H1 (cell line): ENCODE results near the gene TRIM22. TPM values are rescaled to one million over a fixed set of nuclear protein-coding genes. Genes with fewer than 3 reads are reported as not detected.

Experiments used
- CTCF ChIA-PET: fragments of 300-600 bp; sonication (Branson Sonifier 250); formaldehyde crosslinking; loops from one replicate; lab custom pipeline; 2021; ENCODE audit not compliant: partially characterized antibody; lab: Charles Lee
- POLR2A ChIA-PET: fragments of 300-600 bp; sonication (Branson Sonifier 250); formaldehyde crosslinking; loops from one replicate; lab custom pipeline; 2021; ENCODE audit warnings: inconsistent platforms; ENCODE audit not compliant: partially characterized antibody; lab: Charles Lee
- DNase-seq, 2 experiments: peaks; one replicate each; pipeline versions ENCODE4 v3.0.0 to v3.0.0-alpha.2; 2010 to 2022; ENCODE audit warnings: low spot score in 2 of 2, low read depth in 1 of 2, mixed read lengths in 1 of 2
- FAIRE-seq: peaks from 2 replicates; lab custom pipeline; 2011; peaks lifted over from hg19 to GRCh38; lab: Jason Lieb, UNC
- H2AFZ ChIP-seq: 2 replicates; pipeline ENCODE4 v1.8.1; 2012; ENCODE audit warnings: low read length, inconsistent platforms
- H2AK5ac ChIP-seq: 2 replicates; pipeline ENCODE4 v1.6.1; 2013; ENCODE audit warnings: low read depth, low read length
- H2BK120ac ChIP-seq: replicated peaks from 2 replicates; pipeline ENCODE3; 2013; ENCODE audit warnings: low read depth, low read length, inconsistent platforms
- H2BK12ac ChIP-seq: 2 replicates; pipeline ENCODE4 v1.6.1; 2013; ENCODE audit warnings: low read depth, low read length
- H2BK15ac ChIP-seq: 2 replicates; pipeline ENCODE4 v1.6.1; 2013; ENCODE audit warnings: low read length
- H2BK20ac ChIP-seq: 2 replicates; pipeline ENCODE4 v1.6.1; 2013; ENCODE audit warnings: low read length
- H2BK5ac ChIP-seq: 2 replicates; pipeline ENCODE4 v1.6.1; 2013; ENCODE audit warnings: low read depth, low read length
- H3K14ac ChIP-seq: 2 replicates; pipeline ENCODE4 v1.6.1; 2013; ENCODE audit warnings: inconsistent platforms; ENCODE audit not compliant: insufficient read length
- H3K18ac ChIP-seq: 2 replicates; pipeline ENCODE4 v1.6.1; 2013; ENCODE audit warnings: low read length; ENCODE audit errors: extremely low read depth
- H3K23ac ChIP-seq: 2 replicates; pipeline ENCODE4 v1.6.1; 2013; ENCODE audit warnings: inconsistent platforms; ENCODE audit not compliant: insufficient read length
- H3K23me2 ChIP-seq: 2 replicates; pipeline ENCODE4 v1.6.1; 2013; ENCODE audit warnings: low read depth, low read length
- H3K27ac ChIP-seq: 2 replicates; pipeline ENCODE4 v1.6.1; 2011; ENCODE audit warnings: low read depth, low read length, inconsistent platforms
- H3K27me3 ChIP-seq, 4 experiments: replicated peaks in 1 of 4; 1 replicate in 1 of 4; 2 replicates in 3 of 4; pipeline versions ENCODE4 v1.6.1 to v1.8.1; 2011 to 2013; ENCODE audit warnings: low read length in 3 of 4, mild to moderate bottlenecking in 3 of 4, inconsistent platforms in 2 of 4, mixed read lengths in 2 of 4, moderate library complexity in 1 of 4; ENCODE audit not compliant: control insufficient read depth in 3 of 4, insufficient read depth in 3 of 4; ENCODE audit errors: extremely low read depth in 1 of 4
- H3K36me3 ChIP-seq, 4 experiments: 2 replicates each; pipeline versions ENCODE4 v1.6.1 to v1.8.1; 2011 to 2013; ENCODE audit warnings: mild to moderate bottlenecking in 4 of 4, low read length in 3 of 4, moderate library complexity in 2 of 4, control low read depth in 1 of 4, inconsistent platforms in 1 of 4; ENCODE audit not compliant: insufficient read depth in 4 of 4, control insufficient read depth in 2 of 4
- H3K4ac ChIP-seq: replicated peaks from 2 replicates; pipeline ENCODE3; 2013; ENCODE audit warnings: low read length, low read depth, mixed read lengths, inconsistent platforms; ENCODE audit not compliant: insufficient read length
- H3K4me1 ChIP-seq, 4 experiments: replicated peaks in 1 of 4; 1 replicate in 1 of 4; 2 replicates in 3 of 4; pipeline versions ENCODE4 v1.6.1 to v1.8.1; 2011 to 2013; ENCODE audit warnings: low read length in 3 of 4, inconsistent platforms in 2 of 4, mixed read lengths in 1 of 4; ENCODE audit not compliant: insufficient read depth in 4 of 4, control insufficient read depth in 3 of 4
- H3K4me2 ChIP-seq, 2 experiments: 2 replicates each; pipeline versions ENCODE4 v1.6.1 to v1.8.1; 2011 to 2013; ENCODE audit warnings: low read depth in 2 of 2, low read length in 2 of 2, control low read depth in 1 of 2, inconsistent platforms in 1 of 2, mild to moderate bottlenecking in 1 of 2; ENCODE audit not compliant: insufficient read depth in 1 of 2
- H3K4me3 ChIP-seq, 4 experiments: fragments of 200-600, 300-600 bp in 1 of 4; sonication (generic), shearing (Covaris generic), sonication (Bioruptor Twin) in 1 of 4; 2 replicates each; pipeline versions ENCODE4 v1.5.1 to v1.8.1; 2011 to 2016; ENCODE audit warnings: low read length in 4 of 4, low read depth in 3 of 4, control low read depth in 2 of 4, inconsistent platforms in 2 of 4, mild to moderate bottlenecking in 2 of 4, mixed read lengths in 1 of 4, moderate library complexity in 1 of 4; ENCODE audit not compliant: insufficient read depth in 2 of 4; ENCODE audit errors: extremely low read depth in 1 of 4
- H3K56ac ChIP-seq: replicated peaks from 2 replicates; pipeline ENCODE3; 2013; ENCODE audit warnings: low read depth, mild to moderate bottlenecking, mixed read lengths, low read length, inconsistent platforms; ENCODE audit not compliant: insufficient read length
- H3K79me1 ChIP-seq: 2 replicates; pipeline ENCODE4 v1.6.1; 2013; ENCODE audit warnings: low read depth, low read length, control low read depth
- H3K79me2 ChIP-seq, 2 experiments: 2 replicates each; pipeline versions ENCODE4 v1.6.1 to v1.8.1; 2012 to 2013; ENCODE audit warnings: low read length in 2 of 2, mild to moderate bottlenecking in 2 of 2, inconsistent platforms in 1 of 2; ENCODE audit not compliant: insufficient read depth in 2 of 2, control insufficient read depth in 1 of 2
- H3K9ac ChIP-seq, 4 experiments: replicated peaks in 1 of 4; 1 replicate in 1 of 4; 2 replicates in 3 of 4; pipeline versions ENCODE4 v1.6.1 to v1.8.1; 2011 to 2013; ENCODE audit warnings: low read depth in 3 of 4, low read length in 3 of 4, control low read depth in 2 of 4, mild to moderate bottlenecking in 2 of 4, moderate library complexity in 2 of 4, inconsistent platforms in 1 of 4; ENCODE audit errors: extremely low read depth in 1 of 4
- H3K9me3 ChIP-seq, 2 experiments: 2 replicates each; pipeline versions ENCODE4 v1.6.1 to v1.8.1; 2012 to 2013; ENCODE audit warnings: mild to moderate bottlenecking in 2 of 2, moderate library complexity in 2 of 2, control low read depth in 1 of 2, inconsistent platforms in 1 of 2, low read depth in 1 of 2, low read length in 1 of 2, mixed read lengths in 1 of 2; ENCODE audit not compliant: insufficient read depth in 2 of 2
- H4K20me1 ChIP-seq, 2 experiments: replicated peaks in 1 of 2; 2 replicates each; pipeline versions ENCODE3 to v1.8.1; 2011 to 2013; ENCODE audit warnings: inconsistent platforms in 2 of 2, low read length in 2 of 2, mild to moderate bottlenecking in 1 of 2; ENCODE audit not compliant: insufficient read depth in 2 of 2, control insufficient read depth in 1 of 2
- H4K5ac ChIP-seq: 2 replicates; pipeline ENCODE4 v1.6.1; 2013; ENCODE audit warnings: low read length, low read depth, mixed read lengths, inconsistent platforms; ENCODE audit not compliant: insufficient read length
- H4K8ac ChIP-seq: 2 replicates; pipeline ENCODE4 v1.8.0; 2013; ENCODE audit warnings: mild to moderate bottlenecking, moderate library complexity, low read length, inconsistent platforms; ENCODE audit not compliant: insufficient read depth; ENCODE audit errors: extremely low read depth
- H4K91ac ChIP-seq: replicated peaks from 2 replicates; pipeline ENCODE3; 2013; ENCODE audit warnings: low read length, mixed read lengths, inconsistent platforms; ENCODE audit not compliant: insufficient read length
- CEBPB ChIP-seq: IDR thresholded peaks from 2 replicates; pipeline ENCODE4 v1.6.1; 2012; ENCODE audit warnings: low read depth, low read length
- GTF2F1 ChIP-seq: IDR thresholded peaks from 2 replicates; pipeline ENCODE4 v1.6.1; 2012; ENCODE audit warnings: low read depth, low read length, improper control_type of control experiment, borderline replicate concordance
- TAF1 ChIP-seq: IDR thresholded peaks from 2 replicates; pipeline ENCODE4 v1.6.1; 2011; ENCODE audit warnings: mild to moderate bottlenecking, low read depth, low read length
- TCF12 ChIP-seq: IDR thresholded peaks from 2 replicates; pipeline ENCODE4 v1.6.1; 2011; ENCODE audit warnings: low read depth, mild to moderate bottlenecking, low read length
- whole genome bisulfite sequencing, 2 experiments: shearing (Covaris generic) in 1 of 2; methylation state at CpG; one replicate each; pipeline versions ENCODE4 v1.1.6 to v1.1.7; 2013 to 2015; ENCODE audit warnings: low lambda C conversion rate in 2 of 2, mixed read lengths in 2 of 2, inconsistent platforms in 1 of 2, low coverage in 1 of 2, missing lambda C conversion rate in 1 of 2; ENCODE audit not compliant: insufficient replicate concordance in 2 of 2, insufficient coverage in 1 of 2, insufficient read length in 1 of 2; ENCODE audit errors: extremely low coverage in 1 of 2, missing lambda C conversion rate in 1 of 2; 5-methylcytosine and 5-hydroxymethylcytosine counted together
- polyA plus RNA-seq, 7 experiments: library from polyadenylated mRNA; depleted of rRNA in 3 of 7; stranded (reverse) in 5 of 7; unstranded in 2 of 7; fragments of >200 nt in 5 of 7; fragments of 200-250 nt in 2 of 7; gene quantifications; 1 replicate in 5 of 7; 2 replicates in 1 of 7; 4 replicates in 1 of 7; pipeline versions ENCODE4 v1.2.1 to v1.2.3, GENCODE V29; 2011 to 2013; ENCODE audit warnings: missing spikeins in 2 of 7, mixed read lengths in 2 of 7
- total RNA-seq: library from RNA; stranded (reverse); fragmentation: NEBNext Ultra II Directional; extraction: Animal tissue kit (Norgen Biotek cat#: 25700); gene quantifications from 2 replicates; pipeline ENCODE4 v1.2.1, GENCODE V29; 2021

Gene TRIM22
- total and polyA plus RNA-seq, 2 of the 8 experiments (the other 6 are each of a cell fraction or from before 2014, with no cell fraction given), result 56.0 to 82.7 TPM

GRCh38 chr11:5746614-5747013 lies 57.0 kb downstream of the TRIM22 start:
- Histone ChIP-seq H3K36me3 (no peaks in the 10 kb centered on the region), H4K91ac (no peak overlapping the region), H2BK12ac (no peak overlapping the region), H3K79me2 (no peaks in the 10 kb centered on the region), H4K8ac (no peak overlapping the region), H2BK120ac (no peak overlapping the region), H3K18ac (no peak overlapping the region), H3K4me1 (no peaks in the 10 kb centered on the region), H3K27me3 (no peaks in the 10 kb centered on the region), H3K4me3 (no peak overlapping the region), H3K9me3 (no peaks in the 10 kb centered on the region), H3K23me2 (no peaks in the 10 kb centered on the region), H3K23ac (no peak overlapping the region), H3K79me1 (no peaks in the 10 kb centered on the region), H4K5ac (no peak overlapping the region), H2AK5ac (no peak overlapping the region), H3K9ac (no peak overlapping the region), H2BK15ac (no peak overlapping the region), H4K20me1 (no peaks in the 10 kb centered on the region), H2AFZ (no peak overlapping the region)
- CTCF ChIA-PET, result interaction anchor here (0.6 to 0.7 kb wide), 3 partner anchors 10 to 682 kb away, joined by 3 to 4 read pairs (median 3); partner anchors contain the start of gene OR56B1
- WGBS, 2 experiments, result 91% methylated on average over 3 of the region's 3 CpGs; no CpG with 5 or more reads in 1 of the 2 experiments
- FAIRE-seq (no peak), DNase-seq (no peak)
- TF ChIP-seq GTF2F1 (no peak), CEBPB (no peak), TCF12 (no peak), TAF1 (no peak)
- TF ChIP-seq, all 59 proteins: peak for 0
- H3K4ac ChIP-seq, result no peak overlapping the region
- no peak overlapping the region for H3K56ac ChIP-seq
- no peak overlapping the region for H3K27ac ChIP-seq
- no peak overlapping the region for H3K4me2 ChIP-seq
- POLR2A ChIA-PET, result no interaction called here
- H3K14ac ChIP-seq, result no peak overlapping the region
- H2BK5ac ChIP-seq, result no peak overlapping the region
- H2BK20ac ChIP-seq, result no peak overlapping the region
